Upper lobe of left lung (tissue), 6 donors: ENCODE measurements around the gene TPMT. TPM values are rescaled to one million over a fixed set of nuclear protein-coding genes. Genes with fewer than 3 reads are reported as not detected.

Experiments used
- ATAC-seq, 2 donors: fragments of 200-7000 bp; cut with Tn5 transposase; one replicate each; pipeline ENCODE4 v1.9.1; 2022; ENCODE audit warnings: mild to moderate bottlenecking in 2 of 2, moderate library complexity in 2 of 2; ENCODE audit not compliant: low FRiP score in 2 of 2
- DNase-seq, 2 donors: peaks; one replicate each; pipeline ENCODE4 v3.0.0-alpha.2; 2019 to 2020
- H3K27ac ChIP-seq, 4 donors: fragments of 200-600 bp; sonication (generic); one replicate each; pipeline ENCODE4 v1.5.1; 2016 to 2019
- H3K27me3 ChIP-seq, 4 donors: fragments of 200-600 bp; sonication (generic); one replicate each; pipeline ENCODE4 v1.5.1; 2017 to 2019
- H3K36me3 ChIP-seq, 4 donors: fragments of 200-600 bp; sonication (generic); one replicate each; pipeline ENCODE4 v1.5.1; 2016 to 2019
- H3K4me1 ChIP-seq, 4 donors: fragments of 200-600 bp; sonication (generic); one replicate each; pipeline ENCODE4 v1.5.1; 2018 to 2019
- H3K4me3 ChIP-seq, 4 donors: fragments of 200-600 bp; sonication (generic); one replicate each; pipeline ENCODE4 v1.5.1; 2017 to 2019; ENCODE audit warnings: mild to moderate bottlenecking in 2 of 4, moderate library complexity in 1 of 4
- H3K9me3 ChIP-seq, 4 donors: fragments of 200-600 bp; sonication (generic); one replicate each; pipeline ENCODE4 v1.5.1; 2018 to 2019
- EP300 ChIP-seq, 4 donors: sonication (generic); formaldehyde crosslinking; IDR thresholded peaks; one replicate each; pipeline ENCODE4 v1.5.1; 2017; ENCODE audit warnings: antibody characterized with exemption in 4 of 4, control low read depth in 2 of 4
- POLR2A ChIP-seq, 4 donors: fragments of 450-650 bp; IDR thresholded peaks; one replicate each; pipeline ENCODE4 v1.5.1; 2016 to 2017; ENCODE audit warnings: antibody characterized with exemption in 4 of 4, mild to moderate bottlenecking in 2 of 4
- POLR2AphosphoS5 ChIP-seq, 2 donors: sonication (generic); formaldehyde crosslinking; IDR thresholded peaks; one replicate each; pipeline ENCODE4 v1.5.1; 2017; ENCODE audit warnings: antibody characterized with exemption in 2 of 2
- WGBS, 2 donors: methylation state at CpG; one replicate each; pipeline ENCODE4 v1.1.5; 2017 to 2018; 5-methylcytosine and 5-hydroxymethylcytosine counted together
- total RNA-seq, 6 donors: library from RNA; depleted of rRNA in 4 of 6; stranded (reverse); fragments of >200 nt in 4 of 6; gene quantifications; one replicate each; pipeline versions ENCODE4 v1.1.0 to v1.2.1, GENCODE V29; 2016 to 2021
- TF ChIP-seq, protein P1 (sequence below), 6 experiments: fragments of 450-650 bp in 4 of 6; fragments of 200-600 bp in 2 of 6; sonication (generic) in 2 of 6; IDR thresholded peaks; one replicate each; pipeline ENCODE4 v1.5.1; 2016 to 2019; ENCODE audit warnings: antibody characterized with exemption in 6 of 6
- donor health status: DM: no; HTN: no; CAD: no; lungs with moderate emphysema.
- donor health status: DM: no; HTN: yes; CAD: no; lungs with severe emphysema.

The TPMT gene
- total RNA-seq, 6 donors from 2014 or later = 5.2 to 12.2 (median 10.7) TPM

DNA sequence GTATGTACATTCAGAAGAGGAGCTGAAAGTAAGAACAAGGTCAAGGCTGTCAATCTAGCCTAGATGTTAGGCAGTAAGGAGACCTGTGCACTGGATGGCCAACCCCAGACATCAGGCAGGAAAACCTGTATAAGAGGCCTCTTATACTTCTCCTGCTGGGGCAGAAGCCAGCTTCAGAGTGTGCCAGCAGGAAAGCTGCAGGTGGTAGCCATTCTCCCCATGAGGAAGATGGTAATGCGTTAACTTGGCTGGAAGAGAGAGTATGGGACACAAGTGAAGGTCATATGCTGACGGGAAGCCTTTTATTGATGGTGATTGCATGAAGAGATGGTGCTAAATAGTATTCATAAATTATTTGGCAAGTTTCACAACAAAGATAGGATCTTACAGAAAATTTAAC is 53.0 kb downstream of the TPMT start:
- Histone ChIP-seq H3K9me3 (no peaks in the 10 kb centered on the region), H3K27ac (no peak overlapping the region), H3K27me3 (no peaks in the 10 kb centered on the region), H3K4me1 (no peaks in the 10 kb centered on the region), H3K4me3 (no peak overlapping the region), H3K36me3 (no peaks in the 10 kb centered on the region)
- DNase-seq = no peak
- WGBS, 2 donors = 94 to 97% methylated on average over 2 of the region's 2 CpGs
- no peak for TF ChIP-seq EP300 (IDR thresholded peaks at IDR 0.05)
- TF ChIP-seq, protein P1, sequence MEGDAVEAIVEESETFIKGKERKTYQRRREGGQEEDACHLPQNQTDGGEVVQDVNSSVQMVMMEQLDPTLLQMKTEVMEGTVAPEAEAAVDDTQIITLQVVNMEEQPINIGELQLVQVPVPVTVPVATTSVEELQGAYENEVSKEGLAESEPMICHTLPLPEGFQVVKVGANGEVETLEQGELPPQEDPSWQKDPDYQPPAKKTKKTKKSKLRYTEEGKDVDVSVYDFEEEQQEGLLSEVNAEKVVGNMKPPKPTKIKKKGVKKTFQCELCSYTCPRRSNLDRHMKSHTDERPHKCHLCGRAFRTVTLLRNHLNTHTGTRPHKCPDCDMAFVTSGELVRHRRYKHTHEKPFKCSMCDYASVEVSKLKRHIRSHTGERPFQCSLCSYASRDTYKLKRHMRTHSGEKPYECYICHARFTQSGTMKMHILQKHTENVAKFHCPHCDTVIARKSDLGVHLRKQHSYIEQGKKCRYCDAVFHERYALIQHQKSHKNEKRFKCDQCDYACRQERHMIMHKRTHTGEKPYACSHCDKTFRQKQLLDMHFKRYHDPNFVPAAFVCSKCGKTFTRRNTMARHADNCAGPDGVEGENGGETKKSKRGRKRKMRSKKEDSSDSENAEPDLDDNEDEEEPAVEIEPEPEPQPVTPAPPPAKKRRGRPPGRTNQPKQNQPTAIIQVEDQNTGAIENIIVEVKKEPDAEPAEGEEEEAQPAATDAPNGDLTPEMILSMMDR (IDR thresholded peaks at IDR 0.05) = no peak
- no peak for TF ChIP-seq POLR2A (IDR thresholded peaks at IDR 0.05)
- TF ChIP-seq POLR2AphosphoS5 (IDR thresholded peaks at IDR 0.05) = no peak
- ATAC-seq = no peak

DNA sequence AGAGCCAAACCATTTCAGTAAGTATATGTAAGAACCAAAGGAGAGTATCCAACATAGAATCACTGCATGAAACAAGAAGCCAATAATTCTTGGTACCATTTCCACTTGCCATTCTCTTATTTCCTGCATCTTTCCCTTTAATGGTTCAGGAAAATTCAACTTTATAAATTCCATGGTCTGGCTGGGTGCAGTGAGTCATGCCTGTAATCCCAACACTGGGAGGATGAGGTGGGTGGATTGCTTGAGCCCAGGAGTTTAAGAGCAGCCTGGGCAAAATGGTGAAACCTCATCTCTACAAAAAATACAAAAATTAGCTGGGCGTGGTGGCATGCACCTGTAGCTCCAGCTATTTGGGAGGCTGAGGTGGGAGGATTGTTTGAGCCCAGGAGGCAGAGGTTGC is 53.6 kb downstream of the TPMT start:
- H3K4me3 ChIP-seq = no peak overlapping the region
- ATAC-seq (no peak), DNase-seq (no peak)
- TF ChIP-seq POLR2A (IDR thresholded peaks at IDR 0.05) (no peak), POLR2AphosphoS5 (IDR thresholded peaks at IDR 0.05) (no peak), EP300 (IDR thresholded peaks at IDR 0.05) (no peak)
- TF ChIP-seq, protein P1 (IDR thresholded peaks at IDR 0.05) = no peak
- no peaks in the 10 kb centered on the region for H3K4me1 ChIP-seq
- no peaks in the 10 kb centered on the region for H3K36me3 ChIP-seq
- no peaks in the 10 kb centered on the region for H3K27me3 ChIP-seq
- 83 to 91% methylated on average over 1 of the region's 1 CpG for WGBS, 2 donors
- H3K27ac ChIP-seq = no peak overlapping the region
- no peaks in the 10 kb centered on the region for H3K9me3 ChIP-seq

DNA sequence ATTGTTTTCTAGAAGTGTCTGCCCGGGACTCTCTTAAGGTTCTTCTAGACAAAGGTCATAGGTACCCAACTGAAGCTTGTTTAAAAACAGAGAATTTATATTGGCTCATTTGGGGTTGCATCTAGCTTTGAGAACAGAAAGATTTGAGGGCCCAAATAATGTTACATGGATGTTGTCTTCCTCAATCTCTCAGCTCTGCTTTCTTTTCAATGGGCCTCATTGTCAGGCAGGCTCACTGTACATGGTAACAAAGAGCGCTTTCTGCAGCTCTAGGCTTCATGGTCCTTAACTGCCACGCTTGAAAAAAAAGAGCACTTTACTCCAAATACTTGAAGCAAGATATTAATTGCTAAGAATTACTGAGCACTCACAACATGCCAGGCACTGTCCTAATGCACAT is 54.6 kb downstream of the TPMT start:
- ATAC-seq = no peak
- Histone ChIP-seq H3K27ac (no peak overlapping the region), H3K36me3 (no peaks in the 10 kb centered on the region), H3K9me3 (no peaks in the 10 kb centered on the region), H3K4me1 (no peaks in the 10 kb centered on the region), H3K4me3 (no peak overlapping the region), H3K27me3 (no peaks in the 10 kb centered on the region)
- no peak for DNase-seq
- no peak for TF ChIP-seq EP300 (IDR thresholded peaks at IDR 0.05)
- TF ChIP-seq POLR2A (IDR thresholded peaks at IDR 0.05) = no peak
- TF ChIP-seq, protein P1 (IDR thresholded peaks at IDR 0.05) = no peak
- TF ChIP-seq POLR2AphosphoS5 (IDR thresholded peaks at IDR 0.05) = no peak
- 88 to 92% methylated on average over 3 of the region's 3 CpGs for WGBS, 2 donors

DNA sequence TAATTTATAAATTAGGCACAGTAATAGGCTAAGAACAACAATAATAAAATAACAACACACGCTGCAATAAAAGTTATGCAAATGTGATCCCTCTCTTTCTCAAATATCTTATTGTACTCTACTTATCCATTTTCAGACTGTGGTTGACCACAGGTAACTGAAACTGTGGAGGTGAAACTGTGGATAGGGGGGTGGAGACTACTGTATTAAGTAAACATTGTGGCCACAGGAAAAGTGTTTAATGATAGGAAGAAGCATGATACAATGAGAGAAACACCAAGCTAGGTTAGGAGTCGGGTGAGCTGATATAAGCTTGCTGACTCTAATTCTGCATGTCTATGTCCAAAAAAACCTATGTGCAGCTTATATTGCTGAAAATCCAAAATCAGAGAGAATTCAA is 55.4 kb downstream of the TPMT start:
- Histone ChIP-seq H3K4me3 (no peak overlapping the region), H3K27me3 (no peaks in the 10 kb centered on the region), H3K36me3 (no peaks in the 10 kb centered on the region), H3K27ac (no peak overlapping the region), H3K4me1 (no peaks in the 10 kb centered on the region), H3K9me3 (no peaks in the 10 kb centered on the region)
- TF ChIP-seq POLR2A (IDR thresholded peaks at IDR 0.05) (no peak), EP300 (IDR thresholded peaks at IDR 0.05) (no peak), POLR2AphosphoS5 (IDR thresholded peaks at IDR 0.05) (no peak)
- TF ChIP-seq, protein P1 (IDR thresholded peaks at IDR 0.05) = no peak
- no peak for DNase-seq
- ATAC-seq = no peak
- 76% methylated on average over 2 of the region's 2 CpGs for WGBS, 2 donors

DNA sequence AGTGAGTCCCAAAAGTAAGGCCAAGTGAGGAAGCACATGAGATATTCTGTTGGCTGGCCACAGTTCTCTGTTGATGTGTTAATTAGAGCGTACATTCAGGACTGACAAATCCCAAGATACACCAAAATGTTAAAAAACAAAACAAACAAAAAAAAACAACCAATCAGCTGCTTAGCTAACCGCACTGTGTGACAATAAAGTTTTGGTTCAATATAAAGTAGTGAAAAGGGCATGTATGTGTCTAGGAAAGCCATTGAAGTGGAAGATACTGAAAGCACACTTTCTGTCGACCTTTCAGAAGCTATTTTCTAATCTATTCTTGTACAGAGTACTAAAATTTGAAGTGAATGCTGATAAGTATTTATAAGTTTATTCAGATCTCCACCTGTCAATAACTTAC is 58.5 kb downstream of the TPMT start:
- H3K9me3 ChIP-seq = no peaks in the 10 kb centered on the region
- H3K4me1 ChIP-seq = no peaks in the 10 kb centered on the region
- no peak overlapping the region for H3K27ac ChIP-seq
- DNase-seq (no peak), ATAC-seq (no peak)
- no peaks in the 10 kb centered on the region for H3K36me3 ChIP-seq
- no peaks in the 10 kb centered on the region for H3K27me3 ChIP-seq
- no peak overlapping the region for H3K4me3 ChIP-seq
- WGBS, 2 donors = 87 to 90% methylated on average over 3 of the region's 3 CpGs
- no peak for TF ChIP-seq POLR2AphosphoS5 (IDR thresholded peaks at IDR 0.05)
- TF ChIP-seq POLR2A (IDR thresholded peaks at IDR 0.05) = no peak
- TF ChIP-seq EP300 (IDR thresholded peaks at IDR 0.05) = no peak
- TF ChIP-seq, protein P1 (IDR thresholded peaks at IDR 0.05) = no peak
